HepG2 (cell line): ENCODE data around the gene ITGB7. TPM values are rescaled to one million over a fixed set of nuclear protein-coding genes. Genes with fewer than 3 reads are reported as not detected.

Experiments used
- ARNT2 ChIP-seq: sonication (generic); formaldehyde crosslinking; IDR thresholded peaks from 2 replicates; pipeline ENCODE4 v1.8.0; 2022; ENCODE audit warnings: mild to moderate bottlenecking, low read depth, missing genetic modification reagents, moderate library complexity
- DR1 ChIP-seq: sonication (generic); formaldehyde crosslinking; IDR thresholded peaks from 2 replicates; pipeline ENCODE4 v1.8.0; 2021; ENCODE audit warnings: mild to moderate bottlenecking, missing genetic modification reagents, inconsistent platforms
- FOXK1 ChIP-seq: sonication (generic); formaldehyde crosslinking; IDR thresholded peaks from 2 replicates; pipeline ENCODE4 v1.4.0; 2020; ENCODE audit warnings: low read depth, missing genetic modification reagents, borderline replicate concordance
- HNF4G ChIP-seq, 2 experiments: sonication (generic) in 1 of 2; formaldehyde crosslinking in 1 of 2; IDR thresholded peaks; 2 replicates each; pipeline versions ENCODE4 v1.4.0 to v1.6.1; 2011 to 2020; ENCODE audit warnings: borderline replicate concordance in 2 of 2, low read depth in 2 of 2, mild to moderate bottlenecking in 2 of 2, low read length in 1 of 2, missing genetic modification reagents in 1 of 2, moderate library complexity in 1 of 2
- JARID2 ChIP-seq: sonication (generic); formaldehyde crosslinking; IDR thresholded peaks from 2 replicates; pipeline ENCODE4 v1.8.1; 2023; ENCODE audit warnings: missing genetic modification reagents, inconsistent platforms; ENCODE audit not compliant: insufficient replicate concordance
- KDM3A ChIP-seq: IDR thresholded peaks from 2 replicates; pipeline ENCODE4 v1.6.1; 2018; ENCODE audit warnings: low read depth, missing compliant biosample characterization
- MTA1 ChIP-seq: sonication (generic); formaldehyde crosslinking; IDR thresholded peaks from 2 replicates; pipeline ENCODE4 v1.4.0; 2020; ENCODE audit warnings: missing genetic modification reagents, mild to moderate bottlenecking, borderline replicate concordance
- NR2F6 ChIP-seq, 2 experiments: IDR thresholded peaks; 2 replicates each; pipeline ENCODE4 v1.6.1; 2016; ENCODE audit warnings: antibody characterized with exemption in 1 of 2, mild to moderate bottlenecking in 1 of 2
- PAF1 ChIP-seq: IDR thresholded peaks from 2 replicates; pipeline ENCODE4 v1.6.1; 2016; ENCODE audit warnings: missing genetic modification reagents, missing compliant biosample characterization
- PHF8 ChIP-seq: sonication (generic); formaldehyde crosslinking; IDR thresholded peaks from 2 replicates; pipeline ENCODE4 v1.5.0; 2020; ENCODE audit warnings: missing genetic modification reagents
- RERE ChIP-seq: IDR thresholded peaks from 2 replicates; pipeline ENCODE4 v1.6.1; 2016; ENCODE audit warnings: low read depth, missing genetic modification reagents, missing compliant biosample characterization
- RFX5 ChIP-seq: IDR thresholded peaks from 2 replicates; pipeline ENCODE4 v1.6.1; 2011; ENCODE audit warnings: low read depth, low read length, improper control_type of control experiment
- SAFB2 ChIP-seq: sonication (generic); formaldehyde crosslinking; IDR thresholded peaks from 2 replicates; pipeline ENCODE4 v1.5.1; 2020; ENCODE audit warnings: missing genetic modification reagents, low read depth, mild to moderate bottlenecking, borderline replicate concordance
- ZFAT ChIP-seq: sonication (generic); formaldehyde crosslinking; conservative IDR thresholded peaks from 2 replicates; pipeline ENCODE4 v1.8.1; 2023; ENCODE audit warnings: missing genetic modification reagents, inconsistent platforms
- ZNF205 ChIP-seq: IDR thresholded peaks from 2 replicates; pipeline ENCODE4 v1.6.1; 2018; ENCODE audit warnings: missing biosample characterization, missing genetic modification reagents
- ZNF343 ChIP-seq: sonication (generic); formaldehyde crosslinking; IDR thresholded peaks from 2 replicates; pipeline ENCODE4 v1.4.0; 2020; ENCODE audit warnings: mild to moderate bottlenecking, missing genetic modification reagents
- ZNF639 ChIP-seq: conservative IDR thresholded peaks from 2 replicates; pipeline ENCODE4 v1.6.1; 2018; ENCODE audit warnings: missing genetic modification reagents
- ZNF652 ChIP-seq: IDR thresholded peaks from 2 replicates; pipeline ENCODE4 v1.6.1; 2016; ENCODE audit warnings: low read depth, borderline replicate concordance
- ZNF724P ChIP-seq: sonication (generic); formaldehyde crosslinking; IDR thresholded peaks from 2 replicates; pipeline ENCODE4 v1.8.0; 2022; ENCODE audit warnings: missing genetic modification reagents, borderline replicate concordance
- ZNF766 ChIP-seq: sonication (generic); formaldehyde crosslinking; IDR thresholded peaks from 2 replicates; pipeline ENCODE4 v1.5.0; 2020; ENCODE audit warnings: missing genetic modification reagents, borderline replicate concordance
- ZNF792 ChIP-seq: IDR thresholded peaks from 2 replicates; pipeline ENCODE4 v1.6.1; 2016
- polyA plus RNA-seq, 8 experiments: library from polyadenylated mRNA; depleted of rRNA in 3 of 8; stranded (reverse) in 7 of 8; unstranded in 1 of 8; fragments of >200 nt; fragmentation: Illumina TruSeq in 4 of 8; extraction: Trizol in 4 of 8; gene quantifications; 2 replicates each; pipeline versions ENCODE4 v1.2.1 to v1.2.3, GENCODE V29; 2011 to 2016; ENCODE audit warnings: low read depth in 4 of 8, missing spikeins in 1 of 8, mixed read lengths in 1 of 8; ENCODE audit not compliant: insufficient read depth in 1 of 8
- total RNA-seq, 5 experiments: library from RNA; depleted of rRNA; stranded (reverse); fragments of >200 nt; fragmentation: Illumina TruSeq; extraction: Trizol; gene quantifications; 2 replicates each; pipeline ENCODE4 v1.2.3, GENCODE V29; 2016; ENCODE audit warnings: low read depth in 1 of 5
- TF ChIP-seq, protein P1 (sequence below): IDR thresholded peaks from 2 replicates; pipeline ENCODE4 v1.6.1; 2016; ENCODE audit warnings: mild to moderate bottlenecking, missing biosample characterization, missing genetic modification reagents
- TF ChIP-seq, protein P2 (sequence below): sonication (generic); formaldehyde crosslinking; conservative IDR thresholded peaks from 2 replicates; pipeline ENCODE4 v1.8.1; 2023; ENCODE audit warnings: missing genetic modification reagents

ITGB7 gene
- total and polyA plus RNA-seq, 2 of the 13 experiments (the other 11 are each of a cell fraction or from before 2014, with no cell fraction given): 0.16 to 0.18 TPM

DNA sequence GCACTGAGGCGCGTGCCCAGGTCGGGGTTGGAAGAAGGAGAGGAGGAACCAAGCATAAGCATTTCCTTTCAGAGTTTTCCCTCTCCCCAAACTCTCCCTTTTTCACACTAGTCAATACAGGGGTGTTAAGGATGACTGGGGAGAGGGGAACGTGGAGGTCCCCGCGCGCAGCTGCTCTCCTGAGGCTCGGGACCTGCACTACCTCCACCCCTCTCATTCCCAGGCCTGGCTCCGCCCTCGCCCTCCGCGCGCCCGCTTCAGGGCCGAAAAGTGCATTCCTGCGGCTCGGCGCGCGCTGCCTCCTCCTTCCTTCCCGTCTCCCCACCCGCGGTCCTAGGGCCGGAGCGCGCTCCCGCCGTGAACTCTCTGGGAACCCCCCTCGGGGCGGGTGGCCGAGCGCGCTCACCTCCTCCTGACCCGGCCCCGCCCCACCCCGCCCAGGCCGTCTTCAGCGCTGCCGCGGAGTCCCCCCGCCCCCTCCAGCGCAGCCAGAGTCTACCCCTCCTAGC is 13.7 kb upstream of the ITGB7 start (continued):
- TF ChIP-seq JARID2 (CRISPR knock-in tag) (no peak), ZNF205 (CRISPR knock-in tag) (no peak), RFX5 (no peak), ZNF724P (CRISPR knock-in tag) (no peak), PHF8 (CRISPR knock-in tag) (no peak), KDM3A (CRISPR knock-in tag) (no peak; the same call in 1 of the 2 replicates), ZNF639 (CRISPR knock-in tag) (no peak), HNF4G (IDR thresholded peaks at IDR 0.05; ENCODE audit: borderline replicate concordance, low read depth, low read length) (no peak), HNF4G (CRISPR knock-in tag; IDR thresholded peaks at IDR 0.05; ENCODE audit: borderline replicate concordance, low read depth) (no peak), ZNF766 (CRISPR knock-in tag) (no peak), FOXK1 (CRISPR knock-in tag) (no peak), ARNT2 (0 out of 2 replicates have a peak, but pooled peaks have one; percentile 16), ZNF343 (CRISPR knock-in tag) (no peak), ZNF652 (no peak), RERE (no peak), ZFAT (no peak), ZNF792 (CRISPR knock-in tag) (no peak; the same call in 1 of the 2 replicates), NR2F6 (IDR thresholded peaks at IDR 0.05) (no peak), NR2F6 (CRISPR knock-in tag; IDR thresholded peaks at IDR 0.05) (peak; percentile 49), DR1 (CRISPR knock-in tag) (no peak), MTA1 (CRISPR knock-in tag) (no peak), SAFB2 (CRISPR knock-in tag) (no peak), PAF1 (CRISPR knock-in tag) (no peak)
- TF ChIP-seq, protein P1, sequence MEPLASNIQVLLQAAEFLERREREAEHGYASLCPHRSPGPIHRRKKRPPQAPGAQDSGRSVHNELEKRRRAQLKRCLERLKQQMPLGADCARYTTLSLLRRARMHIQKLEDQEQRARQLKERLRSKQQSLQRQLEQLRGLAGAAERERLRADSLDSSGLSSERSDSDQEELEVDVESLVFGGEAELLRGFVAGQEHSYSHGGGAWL (CRISPR knock-in tag): no peak
- TF ChIP-seq, protein P2, sequence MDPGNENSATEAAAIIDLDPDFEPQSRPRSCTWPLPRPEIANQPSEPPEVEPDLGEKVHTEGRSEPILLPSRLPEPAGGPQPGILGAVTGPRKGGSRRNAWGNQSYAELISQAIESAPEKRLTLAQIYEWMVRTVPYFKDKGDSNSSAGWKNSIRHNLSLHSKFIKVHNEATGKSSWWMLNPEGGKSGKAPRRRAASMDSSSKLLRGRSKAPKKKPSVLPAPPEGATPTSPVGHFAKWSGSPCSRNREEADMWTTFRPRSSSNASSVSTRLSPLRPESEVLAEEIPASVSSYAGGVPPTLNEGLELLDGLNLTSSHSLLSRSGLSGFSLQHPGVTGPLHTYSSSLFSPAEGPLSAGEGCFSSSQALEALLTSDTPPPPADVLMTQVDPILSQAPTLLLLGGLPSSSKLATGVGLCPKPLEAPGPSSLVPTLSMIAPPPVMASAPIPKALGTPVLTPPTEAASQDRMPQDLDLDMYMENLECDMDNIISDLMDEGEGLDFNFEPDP: no peak
